GM19395 (cell line): ENCODE measurements around the gene HIPK4.
"Not testable (repeated sequence)": the region's sequence is repeated elsewhere in the genome, so short reads cannot be mapped to it uniquely, and the experiment has no call there.

Experiments
- ATAC-seq: cut with Tn5 transposase; IDR thresholded peaks from one replicate; pipeline ENCODE4 v1.9.1; 2021; ENCODE audit warnings: mild to moderate bottlenecking, moderate library complexity; ENCODE audit not compliant: unreplicated experiment

The HIPK4 gene

DNA sequence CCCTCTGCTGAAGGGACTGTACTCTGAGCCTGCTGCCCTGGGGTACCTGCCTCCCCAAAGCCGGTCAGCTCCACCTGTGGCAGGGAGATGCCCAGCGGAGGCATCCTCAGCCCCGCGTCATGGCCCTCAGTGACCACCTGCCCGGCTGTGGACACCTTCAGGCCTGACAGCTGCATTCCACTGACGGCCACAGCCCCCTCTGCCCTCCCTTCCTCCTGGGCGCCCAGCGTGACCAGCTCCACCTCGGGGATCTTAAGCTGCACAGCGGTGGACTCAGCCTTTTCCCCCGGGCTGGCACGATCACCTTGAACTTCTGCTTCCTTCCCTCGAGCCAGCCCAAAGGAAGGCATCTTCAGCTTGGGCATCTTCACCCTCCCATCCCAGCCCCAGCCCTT, 4.8 kb upstream of the HIPK4 start:
- no peak for ATAC-seq

DNA sequence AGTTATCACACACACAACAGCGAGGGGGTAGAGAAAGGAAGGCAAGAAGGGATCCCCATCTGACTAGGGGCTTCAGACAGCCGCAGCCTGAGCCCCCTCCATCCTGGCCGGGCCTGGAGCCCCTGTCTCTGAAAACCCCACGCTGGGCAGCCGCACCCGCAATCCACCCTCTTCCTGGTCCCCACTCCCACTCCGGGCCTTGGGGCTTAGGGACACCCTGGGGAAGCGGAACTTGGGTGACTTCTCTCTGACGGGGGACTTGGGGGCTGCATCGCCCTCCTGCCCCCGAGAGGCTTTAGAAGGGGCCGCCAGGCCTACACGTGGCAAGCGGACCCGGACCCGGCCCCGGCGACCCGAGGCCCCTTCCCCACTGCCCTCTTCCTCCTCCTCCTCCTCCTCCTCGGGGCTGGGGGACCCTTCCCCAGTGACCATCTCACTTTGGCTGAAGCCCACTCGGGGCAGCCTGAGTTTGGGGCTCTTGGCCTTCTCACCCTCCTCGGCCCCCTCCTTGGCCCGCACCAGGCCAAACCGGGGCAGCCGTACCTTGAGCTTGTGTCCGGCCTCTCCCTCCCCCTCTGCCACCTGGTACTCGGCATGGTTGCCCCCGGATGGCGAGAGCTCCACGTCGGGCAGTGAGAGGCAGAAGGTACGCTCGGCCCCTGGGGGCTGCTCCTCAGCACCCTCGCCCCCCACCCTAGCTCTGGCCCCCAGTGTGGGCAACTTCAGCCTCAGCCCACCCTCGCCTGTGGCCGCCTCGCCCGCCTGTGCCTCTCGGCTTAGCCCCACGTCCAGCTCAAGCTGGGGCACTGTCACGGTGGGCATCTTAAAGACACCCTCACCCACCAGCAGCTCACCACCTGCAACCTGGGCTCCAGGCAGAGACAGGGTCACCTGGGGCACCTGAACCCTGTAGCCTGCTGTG, 4.2 kb upstream of the HIPK4 start:
- no peak for ATAC-seq

DNA sequence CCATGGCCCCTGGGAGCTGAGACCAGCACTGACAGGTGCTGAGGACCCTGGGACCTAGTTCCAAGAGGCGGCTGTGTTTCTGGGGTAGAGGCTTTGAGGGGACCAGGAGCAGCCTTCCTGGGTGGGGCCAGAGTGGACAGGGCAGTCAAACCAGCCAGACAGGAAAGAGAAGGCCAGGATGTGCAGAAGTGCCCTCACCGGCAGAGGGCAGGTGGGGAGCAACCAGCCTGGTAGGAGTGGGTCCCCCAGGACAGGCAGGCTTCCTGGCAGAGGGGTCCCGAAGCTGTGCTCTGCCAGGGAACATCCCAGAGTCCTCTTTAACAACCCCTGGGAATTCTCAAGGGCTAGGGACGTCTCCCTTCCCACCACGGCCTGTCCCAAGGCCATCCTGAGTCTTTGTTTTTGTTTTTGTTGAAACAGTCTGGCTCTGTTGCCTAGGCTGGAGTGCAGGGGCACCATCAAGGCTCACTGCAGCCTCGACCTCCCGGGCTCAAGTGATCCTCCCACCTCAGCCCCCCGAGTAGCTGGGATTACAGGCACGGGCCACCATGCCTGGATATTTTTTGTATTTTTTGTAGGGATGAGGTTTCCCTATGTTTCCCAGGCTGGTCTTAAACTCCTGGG, 3.0 kb upstream of the HIPK4 start:
- ATAC-seq, result no peak

DNA sequence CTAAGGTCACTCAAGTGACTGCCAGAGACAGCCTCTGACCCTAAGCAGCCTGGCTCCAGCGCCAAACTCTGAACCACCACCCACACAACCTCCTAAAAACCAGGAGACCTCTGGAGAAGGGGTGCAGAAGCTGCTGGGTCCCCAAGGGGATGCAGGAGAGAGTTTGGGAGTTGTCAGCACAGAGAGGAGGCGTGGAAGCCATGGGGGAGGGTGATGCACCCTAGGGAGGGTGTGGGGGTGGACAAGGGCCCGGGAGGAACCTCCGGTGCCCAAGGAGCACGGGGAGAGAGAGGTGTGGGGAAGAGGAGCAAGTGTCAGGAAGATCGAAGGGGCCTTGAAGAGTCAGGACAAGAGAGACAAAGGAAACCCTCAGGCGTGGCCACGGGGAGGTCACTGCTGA, 2.1 kb upstream of the HIPK4 start:
- no peak for ATAC-seq

DNA sequence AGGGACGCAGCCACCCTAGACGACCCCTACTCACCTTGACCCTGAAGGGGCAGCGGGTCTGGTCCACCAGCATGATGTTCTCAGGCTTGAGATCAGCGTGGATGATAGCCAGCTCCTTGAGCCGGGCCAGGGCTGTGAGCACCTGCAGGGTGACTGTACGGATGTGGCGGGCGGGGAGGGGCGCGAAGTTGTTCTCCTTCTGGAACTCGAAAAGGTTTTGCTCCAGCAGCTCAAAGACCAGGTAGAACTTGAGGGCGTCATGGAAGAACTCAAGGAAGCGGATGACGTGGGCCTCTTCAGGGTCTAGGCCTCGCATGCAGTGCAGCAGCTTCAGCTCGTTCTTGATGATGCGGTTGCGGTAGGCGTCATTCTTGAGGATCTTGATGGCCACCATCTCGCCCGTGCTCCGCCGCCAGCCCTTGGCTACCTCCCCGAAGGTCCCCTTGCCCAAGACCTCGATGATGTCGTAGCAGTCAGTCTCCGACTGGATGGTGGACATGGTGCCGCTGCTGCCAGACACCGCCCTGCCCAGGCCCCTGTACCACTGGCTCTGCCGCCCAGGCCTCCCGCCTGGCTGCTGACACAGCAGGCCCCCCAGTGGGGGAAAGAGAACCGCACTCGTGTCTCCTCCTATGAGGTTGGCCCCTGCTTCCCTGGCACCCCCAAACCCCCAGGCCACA, 437 bp downstream of the HIPK4 start:
- ATAC-seq, result no peak

DNA sequence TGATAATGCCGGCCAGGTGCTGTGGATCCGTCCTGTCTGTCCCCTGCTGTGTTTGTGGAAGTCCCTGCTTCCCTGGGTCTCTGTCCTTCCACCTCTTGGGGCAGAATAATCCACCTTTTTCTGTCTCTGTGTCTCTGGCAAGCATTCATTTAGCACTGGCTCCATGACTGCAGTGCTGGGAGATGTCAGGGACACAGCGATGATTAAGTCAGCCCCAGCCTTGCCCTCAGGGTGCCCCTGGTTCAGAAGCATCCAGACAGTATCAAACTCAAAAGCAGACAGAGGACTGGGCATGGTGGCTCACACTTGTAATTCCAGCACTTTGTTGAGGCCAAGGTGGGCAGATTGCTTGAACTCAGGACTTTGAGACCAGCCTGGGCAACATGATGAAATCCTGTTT, 1.5 kb downstream of the HIPK4 start:
- no peak for ATAC-seq

DNA sequence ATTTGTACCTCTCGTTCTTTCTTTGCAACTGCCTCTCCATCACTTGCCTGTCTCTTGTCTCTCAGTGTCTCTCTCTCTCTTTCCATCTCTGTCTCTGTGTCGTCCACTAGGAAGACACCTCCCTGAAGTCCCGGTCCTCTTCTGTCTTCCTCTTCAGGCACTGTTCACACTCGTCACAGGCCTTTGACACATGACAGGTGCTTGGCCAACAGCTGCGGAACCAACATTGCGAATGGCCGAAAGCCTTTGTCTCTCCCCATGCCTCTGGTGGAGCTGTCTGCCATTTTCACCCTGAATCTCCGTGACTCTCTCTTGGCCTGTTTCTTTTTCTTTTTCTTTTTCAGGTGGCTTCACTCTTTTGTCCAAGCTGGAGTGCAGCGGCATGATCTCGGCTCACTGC, 2.8 kb downstream of the HIPK4 start:
- no peak for ATAC-seq

DNA sequence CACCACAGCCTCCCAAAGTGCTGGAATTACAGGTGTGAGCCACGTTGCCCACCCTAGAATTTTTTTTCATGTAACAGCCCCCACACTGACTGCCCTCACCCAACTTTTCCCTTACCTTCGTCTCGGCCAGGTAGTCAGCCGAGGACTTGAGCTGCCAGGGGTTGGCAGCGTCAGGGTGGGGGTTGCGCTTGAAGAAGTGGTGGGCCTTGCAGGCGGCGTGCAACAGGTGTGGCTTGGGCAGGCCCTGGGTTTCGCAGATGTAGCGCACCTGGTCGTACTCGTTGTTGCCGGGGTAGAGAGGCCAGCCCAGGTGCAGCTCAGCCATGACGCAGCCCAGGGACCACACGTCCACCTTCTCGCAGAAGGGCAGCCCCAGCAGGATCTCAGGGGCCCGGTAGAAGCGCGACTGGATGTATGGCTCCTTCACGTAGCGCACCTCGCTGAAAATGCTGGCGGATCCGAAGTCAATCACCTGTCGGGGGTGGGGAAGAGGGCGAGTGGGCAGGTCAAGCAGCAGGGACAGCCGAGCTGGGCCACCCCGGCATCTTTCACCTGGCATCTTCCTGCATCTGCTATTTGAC, 6.2 kb downstream of the HIPK4 start:
- no peak for ATAC-seq

DNA sequence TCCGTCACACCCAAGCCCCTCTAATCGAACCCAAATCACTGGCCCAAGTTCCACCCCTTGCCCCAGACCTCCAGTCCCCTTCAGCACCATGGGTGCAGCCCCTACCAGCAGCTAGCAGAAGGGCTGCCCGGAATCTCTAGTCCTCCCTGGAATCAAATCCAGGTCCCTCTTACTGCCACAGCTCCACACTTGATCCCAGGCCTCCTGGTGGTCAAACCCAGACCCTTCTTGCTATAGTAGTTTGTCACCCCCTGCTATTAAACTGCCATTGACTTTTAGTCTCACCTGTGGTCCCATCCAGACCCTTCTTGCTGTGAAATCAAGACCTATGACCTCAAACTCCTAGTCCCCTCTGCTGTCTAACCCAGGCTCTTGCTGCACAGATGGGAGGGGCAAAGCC, 8.7 kb downstream of the HIPK4 start:
- no peak for ATAC-seq

DNA sequence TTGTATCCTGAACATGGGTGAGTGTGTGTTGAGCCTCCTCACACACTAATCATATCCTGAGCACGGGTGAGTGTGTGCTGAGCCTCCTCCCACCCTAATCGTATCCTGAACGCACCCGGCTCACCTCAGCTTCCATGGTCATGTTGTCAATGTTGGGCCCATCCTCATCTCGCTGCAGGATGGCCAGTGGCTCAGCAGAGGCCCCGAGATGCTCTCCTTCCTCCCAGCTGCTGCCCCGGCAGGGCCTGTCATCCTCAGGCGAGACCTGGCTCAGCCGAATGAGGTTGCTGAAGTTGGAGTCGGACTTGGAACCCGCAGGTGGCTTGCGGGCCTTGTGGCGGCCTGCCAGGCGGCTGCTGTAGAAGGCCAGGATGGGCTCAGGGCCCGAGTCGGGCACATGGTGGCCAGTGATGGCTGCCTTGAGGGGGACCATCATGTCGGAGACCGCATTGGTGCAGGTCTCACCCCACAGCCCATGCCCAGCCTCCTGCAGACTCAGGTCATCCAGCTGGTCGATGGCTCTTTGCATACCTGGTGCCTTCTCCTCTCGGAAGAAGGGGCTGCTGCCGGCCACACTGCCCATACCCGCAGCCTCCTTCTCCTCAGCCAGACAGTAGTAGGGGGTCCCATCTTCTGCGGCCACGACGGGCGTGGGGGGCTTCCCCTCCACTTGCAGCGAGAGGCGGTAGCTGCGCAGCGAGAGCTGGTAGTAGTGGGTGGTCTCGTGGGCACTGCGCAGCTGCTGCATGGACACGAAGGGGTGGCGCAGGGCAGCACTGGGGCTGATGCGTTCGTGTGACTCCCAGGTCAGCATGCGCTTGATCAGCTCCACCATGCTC, 9.6 kb downstream of the HIPK4 start:
- ATAC-seq, result no peak

DNA sequence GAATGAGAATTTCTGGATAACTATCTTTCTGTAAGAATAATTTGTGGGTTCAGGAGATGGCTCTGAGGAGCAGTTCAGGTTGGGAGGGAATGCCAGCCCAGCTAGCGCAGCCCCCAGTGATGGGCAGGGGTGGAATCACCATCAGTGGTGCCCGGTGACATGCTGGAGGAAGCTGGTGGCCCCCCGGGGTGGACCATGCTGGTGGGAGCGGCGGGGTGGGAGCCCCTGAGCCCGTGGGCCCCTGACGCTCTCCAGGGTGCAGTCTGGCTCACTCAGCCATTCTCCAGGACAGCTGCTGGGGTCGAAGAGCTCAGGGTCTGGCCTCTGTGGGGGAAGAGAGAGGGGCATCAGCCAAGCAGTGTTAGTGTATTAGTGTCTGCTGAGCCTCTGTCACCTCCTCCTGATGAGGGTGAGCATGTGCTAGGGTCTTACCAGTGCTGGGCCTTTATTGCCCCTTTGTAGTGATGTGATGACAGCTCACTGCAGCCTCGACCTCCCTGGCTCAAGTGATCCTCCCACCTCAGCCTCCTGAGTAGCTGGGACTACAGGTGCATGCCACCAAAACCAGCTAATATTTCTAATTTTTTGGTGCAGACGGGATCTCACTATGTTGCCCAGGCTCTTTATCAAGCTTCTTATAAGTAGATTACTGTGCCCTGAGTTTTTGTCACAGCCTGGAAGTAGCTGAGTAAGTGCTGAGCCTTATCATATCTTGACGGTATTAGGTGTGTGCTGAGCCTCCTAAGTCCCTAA, 10.4 kb downstream of the HIPK4 start:
- ATAC-seq, result no peak

DNA sequence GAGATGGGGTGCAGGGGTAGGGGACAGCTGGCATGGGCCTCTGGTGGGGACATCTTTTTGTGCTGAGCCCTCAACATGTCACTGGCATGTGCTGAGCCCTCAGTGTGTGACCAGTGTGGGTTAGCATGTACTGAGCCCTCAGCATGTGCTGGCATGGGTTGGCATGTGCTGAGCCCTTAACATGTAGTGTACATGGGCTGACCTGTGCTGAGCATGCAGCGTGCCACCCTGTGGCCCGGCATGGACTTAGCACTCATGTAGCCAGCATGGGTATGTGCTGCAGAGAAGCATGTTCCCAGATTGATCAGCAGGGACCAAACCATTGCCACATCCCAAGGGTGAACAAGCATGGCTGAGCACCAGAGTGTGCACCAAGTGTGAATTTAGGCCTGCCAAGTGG, 11.5 kb downstream of the HIPK4 start:
- no peak for ATAC-seq

DNA sequence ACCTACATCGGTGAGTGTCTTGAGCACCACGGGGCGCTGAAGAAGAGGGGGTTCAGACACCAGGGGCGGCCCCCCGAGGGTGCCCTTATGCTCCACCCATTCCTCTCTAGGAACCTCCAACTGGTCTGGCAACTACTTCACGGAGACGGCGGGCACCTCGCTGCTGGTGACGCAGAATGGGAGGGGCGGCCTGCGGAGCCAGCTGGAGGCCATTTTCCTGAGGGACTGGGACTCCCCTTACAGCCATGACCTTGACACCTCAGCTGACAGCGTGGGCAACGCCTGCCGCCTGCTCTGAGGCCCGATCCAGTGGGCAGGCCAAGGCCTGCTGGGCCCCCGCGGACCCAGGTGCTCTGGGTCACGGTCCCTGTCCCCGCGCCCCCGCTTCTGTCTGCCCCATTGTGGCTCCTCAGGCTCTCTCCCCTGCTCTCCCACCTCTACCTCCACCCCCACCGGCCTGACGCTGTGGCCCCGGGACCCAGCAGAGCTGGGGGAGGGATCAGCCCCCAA, 12.1 kb downstream of the HIPK4 start:
- ATAC-seq, result no peak

DNA sequence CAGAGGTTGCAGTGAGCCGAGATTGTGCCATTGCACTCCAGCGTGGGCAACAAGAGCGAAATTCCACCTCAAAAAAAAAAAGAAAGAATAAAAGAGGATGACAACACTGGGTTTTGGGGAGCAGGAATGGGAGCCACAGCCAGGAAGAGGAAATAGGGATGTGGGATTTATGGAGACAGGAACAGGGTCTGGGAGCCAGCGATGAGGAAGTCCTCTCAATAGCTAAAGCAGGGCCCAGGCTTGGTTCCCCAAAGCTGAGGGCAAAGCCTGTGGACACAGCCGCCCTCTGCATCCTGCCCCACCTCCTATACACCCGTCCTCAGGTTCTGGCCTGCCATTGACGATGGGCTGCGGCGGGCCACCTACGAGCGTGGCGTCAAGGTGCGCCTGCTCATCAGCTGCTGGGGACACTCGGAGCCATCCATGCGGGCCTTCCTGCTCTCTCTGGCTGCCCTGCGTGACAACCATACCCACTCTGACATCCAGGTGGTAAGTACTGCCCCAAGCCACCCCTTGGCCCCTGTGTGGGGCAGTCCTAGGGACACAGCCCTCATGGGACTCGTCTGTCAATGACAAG, 13.6 kb downstream of the HIPK4 start:
- no peak for ATAC-seq

DNA sequence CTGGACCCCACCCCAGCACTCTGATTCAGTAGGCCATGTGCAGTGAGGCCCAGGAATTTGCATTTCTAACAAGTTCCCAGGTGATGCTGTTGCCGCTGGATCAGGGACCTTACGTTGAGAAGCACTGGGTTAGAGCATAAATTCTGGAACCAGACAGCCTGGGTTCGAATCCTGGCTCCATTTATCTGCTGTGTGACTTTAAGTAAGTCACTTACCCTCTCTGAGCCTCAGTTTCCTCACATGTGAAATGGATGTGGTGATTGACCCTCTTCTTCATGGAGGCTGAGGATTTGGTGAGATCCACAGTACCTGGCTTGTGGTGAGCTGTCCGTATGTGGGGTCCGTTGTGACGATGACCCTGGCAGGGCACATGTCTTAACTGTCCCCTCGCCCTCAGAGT, 15.9 kb downstream of the HIPK4 start:
- ATAC-seq, result no peak

DNA sequence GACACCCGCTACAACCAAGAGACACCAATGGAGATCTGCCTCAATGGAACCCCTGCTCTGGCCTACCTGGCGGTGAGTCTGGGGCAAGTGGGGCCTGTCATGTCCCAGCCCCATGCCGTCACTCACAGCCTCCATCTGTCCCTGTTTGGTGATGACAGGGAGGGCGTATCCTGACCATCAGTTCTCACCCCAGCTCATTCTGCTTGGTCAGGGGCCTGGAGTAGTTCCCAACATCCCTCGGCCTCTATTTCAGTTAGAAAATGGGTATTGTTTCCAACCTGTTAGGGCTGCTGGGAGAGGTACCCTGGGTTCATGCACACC, 18.2 kb downstream of the HIPK4 start:
- no peak for ATAC-seq

DNA sequence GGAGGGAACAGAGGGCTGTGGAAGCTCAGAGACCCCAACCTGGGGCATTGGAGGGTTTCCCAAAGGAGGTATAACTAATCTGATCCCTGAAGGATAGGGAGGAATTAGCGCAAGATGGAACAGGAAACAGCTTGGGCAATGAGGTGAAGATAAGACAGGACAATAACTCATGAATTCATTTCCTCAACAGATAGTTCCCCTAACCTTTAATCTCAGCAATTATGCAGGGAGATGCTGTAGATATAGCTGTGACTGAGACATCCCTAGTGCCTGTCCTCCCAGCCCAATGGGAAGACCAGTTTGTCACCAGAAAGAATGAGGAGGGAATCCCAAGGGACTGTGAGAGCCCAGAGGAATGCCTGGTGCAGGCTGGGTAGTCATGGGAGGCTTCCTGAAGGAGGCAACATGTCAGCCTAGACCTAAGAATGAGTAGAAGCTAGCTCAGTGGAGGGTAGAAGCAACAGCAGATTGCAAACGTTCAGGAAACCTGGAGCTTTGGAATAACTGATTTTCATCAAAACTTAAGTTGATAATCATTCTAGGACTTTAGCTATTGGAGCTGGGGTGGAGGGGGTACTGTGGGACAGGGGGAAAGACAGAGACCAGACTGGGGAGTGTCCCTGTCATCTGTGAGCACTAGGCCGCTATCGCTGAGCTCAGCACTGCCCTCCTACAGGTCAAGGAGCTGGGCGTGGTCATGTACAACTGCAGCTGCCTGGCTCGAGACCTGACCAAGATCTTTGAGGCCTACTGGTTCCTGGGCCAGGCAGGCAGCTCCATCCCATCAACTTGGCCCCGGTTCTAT, 18.8 kb downstream of the HIPK4 start:
- no peak for ATAC-seq

DNA sequence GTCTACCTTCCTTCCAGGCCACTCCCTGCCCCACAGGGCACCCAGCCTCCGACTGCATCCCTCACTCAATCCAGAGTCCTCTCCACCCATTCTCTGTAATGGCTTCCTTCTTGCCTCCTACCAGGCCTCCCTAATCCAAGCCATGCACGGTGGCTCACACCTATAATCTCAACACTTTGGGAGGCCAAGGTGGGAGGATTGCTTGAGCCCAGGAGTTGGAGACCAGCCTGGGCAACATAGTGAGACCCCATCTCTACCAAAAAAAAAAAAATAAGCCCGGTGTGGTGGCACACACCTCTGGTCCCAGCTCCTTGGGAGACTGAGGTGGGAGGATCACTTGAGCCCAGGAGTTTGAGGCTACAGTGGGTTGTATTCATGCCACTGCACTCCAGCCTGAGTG, 19.7 kb downstream of the HIPK4 start:
- ATAC-seq, result not testable (repeated sequence)

DNA sequence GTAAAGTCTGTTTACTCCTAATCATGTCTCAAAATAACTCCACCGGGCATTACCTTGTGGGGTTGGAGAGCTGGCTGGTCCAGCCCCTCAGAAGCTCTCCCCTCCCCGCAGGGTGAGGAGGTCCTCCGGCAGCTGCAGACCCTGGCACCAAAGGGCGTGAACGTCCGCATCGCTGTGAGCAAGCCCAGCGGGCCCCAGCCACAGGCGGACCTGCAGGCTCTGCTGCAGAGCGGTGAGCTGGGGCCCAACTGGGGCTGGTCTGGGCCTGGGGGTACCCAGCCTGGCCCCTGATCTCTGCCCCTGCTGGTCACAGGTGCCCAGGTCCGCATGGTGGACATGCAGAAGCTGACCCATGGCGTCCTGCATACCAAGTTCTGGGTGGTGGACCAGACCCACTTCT, 20.2 kb downstream of the HIPK4 start:
- ATAC-seq, result no peak
